GM19372 (cell line): ENCODE measurements around the gene C1orf94.
"Not testable (repeated sequence)": the region's sequence is repeated elsewhere in the genome, so short reads cannot be mapped to it uniquely, and the experiment has no call there.

ENCODE experiments used
- ATAC-seq: cut with Tn5 transposase; IDR thresholded peaks from one replicate; pipeline ENCODE4 v1.9.1; 2021; ENCODE audit warnings: mild to moderate bottlenecking, low read depth, moderate library complexity; ENCODE audit not compliant: unreplicated experiment

C1orf94 gene

GRCh38 chr1:34164771-34165391 is 11.8 kb upstream of the C1orf94 start, which contains the start of gene CSMD2:
CSMD2 (minus strand) TSS chr1:34165230; CDS start chr1:34165097, 133 bp downstream.
- ATAC-seq: no peak

- no peak for ATAC-seq
These were observed 11.2 kb upstream of the C1orf94 start for GRCh38 chr1:34165422-34165921.

- no peak for ATAC-seq
These were observed 10.5 kb upstream of the C1orf94 start for GRCh38 chr1:34166191-34166624.

GRCh38 chr1:34166625-34167361 is 9.9 kb upstream of the C1orf94 start:
- ATAC-seq: no peak

- ATAC-seq: no peak
These were observed 9.3 kb upstream of the C1orf94 start for GRCh38 chr1:34167389-34167788.

GRCh38 chr1:34175744-34176143 is 963 bp upstream of the C1orf94 start:
- no peak for ATAC-seq

GRCh38 chr1:34178072-34178471 is 1.4 kb downstream of the C1orf94 start:
- ATAC-seq: no peak

- not testable (repeated sequence) for ATAC-seq
These were observed 6.7 kb downstream of the C1orf94 start for GRCh38 chr1:34183381-34183780.

GRCh38 chr1:34186741-34187494 is 10.2 kb downstream of the C1orf94 start:
- no peak for ATAC-seq

GRCh38 chr1:34188418-34188817 is 11.7 kb downstream of the C1orf94 start:
- no peak for ATAC-seq

GRCh38 chr1:34188985-34189384 is 12.3 kb downstream of the C1orf94 start:
- ATAC-seq: no peak

GRCh38 chr1:34190692-34191091 is 14.0 kb downstream of the C1orf94 start:
- ATAC-seq: no peak

GRCh38 chr1:34192621-34193020 is 15.9 kb downstream of the C1orf94 start:
- ATAC-seq: no peak

GRCh38 chr1:34199927-34200326 is 23.2 kb downstream of the C1orf94 start:
- ATAC-seq: no peak

GRCh38 chr1:34212673-34213072 is 36.0 kb downstream of the C1orf94 start:
- no peak for ATAC-seq

GRCh38 chr1:34213956-34214355 is 37.2 kb downstream of the C1orf94 start:
- ATAC-seq: no peak

GRCh38 chr1:34231441-34231840 is 54.7 kb downstream of the C1orf94 start:
- no peak for ATAC-seq

- no peak for ATAC-seq
These were observed 58.9 kb downstream of the C1orf94 start for GRCh38 chr1:34235594-34235993.

GRCh38 chr1:34236089-34236488 is 59.4 kb downstream of the C1orf94 start:
- ATAC-seq: no peak

- ATAC-seq: no peak
These were observed 60.6 kb downstream of the C1orf94 start for GRCh38 chr1:34237151-34237815.

GRCh38 chr1:34245967-34246366 is 69.3 kb downstream of the C1orf94 start:
- no peak for ATAC-seq
